NT2/D1 (cell line): ENCODE measurements around the gene NACAD.

ENCODE experiments used
- SUZ12 ChIP-seq: IDR thresholded peaks from 2 replicates; pipeline ENCODE4 v1.6.1; 2011; ENCODE audit not compliant: insufficient read length, insufficient read depth; ENCODE audit errors: extremely low read depth
- YY1 ChIP-seq: IDR thresholded peaks from 2 replicates; pipeline ENCODE4 v1.6.1; 2011; ENCODE audit not compliant: insufficient read length, insufficient read depth
- ZNF274 ChIP-seq: IDR thresholded peaks from 2 replicates; pipeline ENCODE4 v1.6.1; 2011; ENCODE audit warnings: mild to moderate bottlenecking, low read depth, low read length

DNA sequence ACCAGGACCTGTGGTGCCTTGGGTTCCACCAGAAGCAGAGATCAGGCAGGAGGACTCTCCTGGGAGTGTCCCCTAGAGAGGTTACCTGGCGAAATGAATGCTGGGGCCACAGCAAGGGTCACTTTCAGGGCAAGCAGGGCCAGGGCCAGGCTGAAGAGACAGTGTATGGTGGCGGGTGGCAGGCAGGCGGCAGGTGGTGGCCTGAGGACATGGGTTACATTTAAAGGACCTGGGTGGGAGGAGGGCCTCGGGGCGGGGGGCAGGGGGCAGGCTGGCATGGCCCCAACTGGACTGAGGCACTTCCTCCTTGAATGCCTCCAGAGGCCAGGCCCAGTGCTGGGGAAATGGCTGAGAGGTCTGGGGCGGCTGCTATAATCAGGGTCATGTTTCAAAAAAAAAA is 37.4 kb upstream of the NACAD start:
- TF ChIP-seq ZNF274 (no peak), YY1 (no peak), SUZ12 (no peak)
